ENCODE data around the gene KANSL1L. TPM values are rescaled to one million over a fixed set of nuclear protein-coding genes. Genes with fewer than 3 reads are reported as not detected.

KANSL1L gene
- 94.0 TPM for total RNA-seq

GRCh38 chr2:210171309-210172218 is at the start of gene KANSL1L:
TSS of gene KANSL1L (minus strand) at chr2:210171409. CDS start at chr2:210154582, 16,827 bp downstream.

GRCh38 chr2:210002158-210003157 is 168.8 kb downstream of the KANSL1L start, which contains the start of gene RPE:
TSS of gene RPE (plus strand) at chr2:210002638. CDS start at chr2:210002662, 24 bp downstream.

Other genes starting within 250 kb of the KANSL1L start
- 93.8 TPM for gene RPE, start 168.8 kb downstream of the KANSL1L start, total RNA-seq
- 3.7 TPM for gene ACADL, start 54.0 kb upstream of the KANSL1L start, total RNA-seq
- gene MYL1, start 143.8 kb upstream of the KANSL1L start, total RNA-seq = 417 TPM

Data from camera-type eye (tissue), 1 donor.